ENCODE results near the gene DAND5. TPM values are rescaled to one million over a fixed set of nuclear protein-coding genes. Genes with fewer than 3 reads are reported as not detected.

DAND5 gene
- total and polyA plus RNA-seq, 9 of the 15 experiments (the other 6 are each of a cell fraction or from before 2014, with no cell fraction given) = 0.22 to 0.83 (median 0.60) TPM

DNA sequence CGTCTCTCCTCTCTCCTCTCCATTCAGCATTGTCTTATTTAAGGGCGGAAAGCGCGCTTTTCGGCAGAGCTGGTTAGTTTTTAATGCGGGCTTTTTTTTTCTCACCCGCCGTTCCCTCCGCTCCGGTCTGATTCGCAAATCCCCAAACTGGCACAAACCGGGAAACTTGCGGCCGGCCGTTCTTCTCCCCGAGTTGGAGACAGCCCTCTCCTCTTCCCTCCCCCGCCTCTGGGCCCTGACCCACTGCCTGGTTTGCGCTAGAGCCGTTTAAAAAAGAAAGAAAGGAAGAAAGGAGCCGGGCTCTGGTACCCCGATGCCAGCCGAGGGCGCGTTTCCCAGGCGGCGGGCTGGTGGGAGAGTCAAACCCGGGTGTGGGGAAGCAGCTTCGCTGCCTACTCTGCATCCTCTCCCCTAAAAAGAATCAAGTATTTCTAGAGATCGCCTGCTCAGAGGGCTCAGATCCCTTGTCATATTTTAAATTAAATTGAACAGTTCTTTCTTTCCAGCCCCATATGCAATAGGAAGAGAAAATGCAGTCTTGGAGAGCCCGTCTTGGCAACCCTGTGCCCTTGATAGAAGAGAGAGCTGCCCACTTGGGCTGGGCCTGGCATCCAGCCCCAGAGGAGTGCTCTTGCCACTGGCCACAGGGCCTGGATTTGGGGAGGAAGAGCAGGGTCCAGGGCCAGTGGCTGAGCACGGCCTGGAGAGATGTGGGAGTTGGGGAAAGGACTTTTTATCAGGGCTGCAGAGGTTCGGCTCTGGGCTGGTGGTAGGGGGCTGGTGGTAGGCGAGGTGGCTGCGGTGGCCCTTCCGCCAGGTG is 44.9 kb downstream of the DAND5 start:
- H3K4me1 ChIP-seq (replicated peaks in 1 of 2; ENCODE audit: control insufficient read depth in 2 of 2, insufficient read depth in 2 of 2, low read length in 2 of 2) = peaks cover 46 to 78% of the 10 kb centered on the region in 2 experiments
- peak overlapping the region in 1 of 2 experiments; percentile 80; a peak in 2 of 4 replicates for H3K9ac ChIP-seq (ENCODE audit: insufficient read depth in 1 of 2, low read depth in 2 of 2, low read length in 2 of 2)
- H3K27ac ChIP-seq (ENCODE audit: extremely low read depth, low read depth, low read length) = peak overlapping the region; percentile 5; the same call in 1 of the 3 replicates
- POLR2A ChIA-PET = interaction anchor here (0.9 to 1.9 kb wide), 4 partner anchors 9 to 65 kb away, joined by 4 to 5 read pairs (median 4); no protein-coding TSS in a partner anchor
- no peaks in the 10 kb centered on the region for H4K20me1 ChIP-seq (replicated peaks; ENCODE audit: control insufficient read depth, insufficient read depth, low read length)
- no peaks in the 10 kb centered on the region for H3K9me1 ChIP-seq (ENCODE audit: control insufficient read depth, insufficient read depth, low read length)
- no peak for TF ChIP-seq ZNF79 (CRISPR knock-in tag; IDR thresholded peaks at IDR 0.05; ENCODE audit: low read depth)
- TF ChIP-seq, protein P1, sequence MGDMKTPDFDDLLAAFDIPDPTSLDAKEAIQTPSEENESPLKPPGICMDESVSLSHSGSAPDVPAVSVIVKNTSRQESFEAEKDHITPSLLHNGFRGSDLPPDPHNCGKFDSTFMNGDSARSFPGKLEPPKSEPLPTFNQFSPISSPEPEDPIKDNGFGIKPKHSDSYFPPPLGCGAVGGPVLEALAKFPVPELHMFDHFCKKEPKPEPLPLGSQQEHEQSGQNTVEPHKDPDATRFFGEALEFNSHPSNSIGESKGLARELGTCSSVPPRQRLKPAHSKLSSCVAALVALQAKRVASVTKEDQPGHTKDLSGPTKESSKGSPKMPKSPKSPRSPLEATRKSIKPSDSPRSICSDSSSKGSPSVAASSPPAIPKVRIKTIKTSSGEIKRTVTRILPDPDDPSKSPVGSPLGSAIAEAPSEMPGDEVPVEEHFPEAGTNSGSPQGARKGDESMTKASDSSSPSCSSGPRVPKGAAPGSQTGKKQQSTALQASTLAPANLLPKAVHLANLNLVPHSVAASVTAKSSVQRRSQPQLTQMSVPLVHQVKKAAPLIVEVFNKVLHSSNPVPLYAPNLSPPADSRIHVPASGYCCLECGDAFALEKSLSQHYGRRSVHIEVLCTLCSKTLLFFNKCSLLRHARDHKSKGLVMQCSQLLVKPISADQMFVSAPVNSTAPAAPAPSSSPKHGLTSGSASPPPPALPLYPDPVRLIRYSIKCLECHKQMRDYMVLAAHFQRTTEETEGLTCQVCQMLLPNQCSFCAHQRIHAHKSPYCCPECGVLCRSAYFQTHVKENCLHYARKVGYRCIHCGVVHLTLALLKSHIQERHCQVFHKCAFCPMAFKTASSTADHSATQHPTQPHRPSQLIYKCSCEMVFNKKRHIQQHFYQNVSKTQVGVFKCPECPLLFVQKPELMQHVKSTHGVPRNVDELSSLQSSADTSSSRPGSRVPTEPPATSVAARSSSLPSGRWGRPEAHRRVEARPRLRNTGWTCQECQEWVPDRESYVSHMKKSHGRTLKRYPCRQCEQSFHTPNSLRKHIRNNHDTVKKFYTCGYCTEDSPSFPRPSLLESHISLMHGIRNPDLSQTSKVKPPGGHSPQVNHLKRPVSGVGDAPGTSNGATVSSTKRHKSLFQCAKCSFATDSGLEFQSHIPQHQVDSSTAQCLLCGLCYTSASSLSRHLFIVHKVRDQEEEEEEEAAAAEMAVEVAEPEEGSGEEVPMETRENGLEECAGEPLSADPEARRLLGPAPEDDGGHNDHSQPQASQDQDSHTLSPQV (IDR thresholded peaks at IDR 0.05) = 0 out of 2 replicates have a peak, but pooled peaks have one; percentile 18
- 0 out of 2 replicates have a peak, but pooled peaks have one; percentile 38 for TF ChIP-seq ZBTB7A (IDR thresholded peaks at IDR 0.05; ENCODE audit: borderline replicate concordance, control insufficient read depth, low read depth, low read length)
- TF ChIP-seq, protein P2, sequence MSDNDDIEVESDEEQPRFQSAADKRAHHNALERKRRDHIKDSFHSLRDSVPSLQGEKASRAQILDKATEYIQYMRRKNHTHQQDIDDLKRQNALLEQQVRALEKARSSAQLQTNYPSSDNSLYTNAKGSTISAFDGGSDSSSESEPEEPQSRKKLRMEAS (CRISPR knock-in tag; IDR thresholded peaks at IDR 0.05) = no peak
- peak; percentile 41 for TF ChIP-seq RBBP5 (IDR thresholded peaks at IDR 0.05; ENCODE audit: borderline replicate concordance, insufficient read depth, low read length, poor library complexity, severe bottlenecking)
- TF ChIP-seq, protein P3, sequence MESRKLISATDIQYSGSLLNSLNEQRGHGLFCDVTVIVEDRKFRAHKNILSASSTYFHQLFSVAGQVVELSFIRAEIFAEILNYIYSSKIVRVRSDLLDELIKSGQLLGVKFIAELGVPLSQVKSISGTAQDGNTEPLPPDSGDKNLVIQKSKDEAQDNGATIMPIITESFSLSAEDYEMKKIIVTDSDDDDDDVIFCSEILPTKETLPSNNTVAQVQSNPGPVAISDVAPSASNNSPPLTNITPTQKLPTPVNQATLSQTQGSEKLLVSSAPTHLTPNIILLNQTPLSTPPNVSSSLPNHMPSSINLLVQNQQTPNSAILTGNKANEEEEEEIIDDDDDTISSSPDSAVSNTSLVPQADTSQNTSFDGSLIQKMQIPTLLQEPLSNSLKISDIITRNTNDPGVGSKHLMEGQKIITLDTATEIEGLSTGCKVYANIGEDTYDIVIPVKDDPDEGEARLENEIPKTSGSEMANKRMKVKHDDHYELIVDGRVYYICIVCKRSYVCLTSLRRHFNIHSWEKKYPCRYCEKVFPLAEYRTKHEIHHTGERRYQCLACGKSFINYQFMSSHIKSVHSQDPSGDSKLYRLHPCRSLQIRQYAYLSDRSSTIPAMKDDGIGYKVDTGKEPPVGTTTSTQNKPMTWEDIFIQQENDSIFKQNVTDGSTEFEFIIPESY (CRISPR knock-in tag; IDR thresholded peaks at IDR 0.05) = peak; percentile 77; the same call in 1 of the 2 replicates
- TF ChIP-seq, protein P4, sequence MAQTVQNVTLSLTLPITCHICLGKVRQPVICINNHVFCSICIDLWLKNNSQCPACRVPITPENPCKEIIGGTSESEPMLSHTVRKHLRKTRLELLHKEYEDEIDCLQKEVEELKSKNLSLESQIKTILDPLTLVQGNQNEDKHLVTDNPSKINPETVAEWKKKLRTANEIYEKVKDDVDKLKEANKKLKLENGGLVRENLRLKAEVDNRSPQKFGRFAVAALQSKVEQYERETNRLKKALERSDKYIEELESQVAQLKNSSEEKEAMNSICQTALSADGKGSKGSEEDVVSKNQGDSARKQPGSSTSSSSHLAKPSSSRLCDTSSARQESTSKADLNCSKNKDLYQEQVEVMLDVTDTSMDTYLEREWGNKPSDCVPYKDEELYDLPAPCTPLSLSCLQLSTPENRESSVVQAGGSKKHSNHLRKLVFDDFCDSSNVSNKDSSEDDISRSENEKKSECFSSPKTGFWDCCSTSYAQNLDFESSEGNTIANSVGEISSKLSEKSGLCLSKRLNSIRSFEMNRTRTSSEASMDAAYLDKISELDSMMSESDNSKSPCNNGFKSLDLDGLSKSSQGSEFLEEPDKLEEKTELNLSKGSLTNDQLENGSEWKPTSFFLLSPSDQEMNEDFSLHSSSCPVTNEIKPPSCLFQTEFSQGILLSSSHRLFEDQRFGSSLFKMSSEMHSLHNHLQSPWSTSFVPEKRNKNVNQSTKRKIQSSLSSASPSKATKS (CRISPR knock-in tag; IDR thresholded peaks at IDR 0.05) = no peak
- no peaks in the 10 kb centered on the region; the same call in 2 of the 3 replicates for H3K36me3 ChIP-seq (ENCODE audit: control insufficient read depth, insufficient read depth, low read length)
- in situ Hi-C loops (cut with MboI) = no loop called here
- WGBS (ENCODE audit: insufficient coverage, low coverage, missing lambda C conversion rate) = 81% methylated on average over 24 of the region's 35 CpGs
- H2AFZ ChIP-seq (ENCODE audit: low read depth, low read length) = no peak overlapping the region
- no peaks in the 10 kb centered on the region for H3K9me3 ChIP-seq (replicated peaks; ENCODE audit: control insufficient read depth, insufficient read depth, low read depth, low read length)
- ATAC-seq (no peak), FAIRE-seq (peak; percentile 23), DNase-seq (ENCODE audit: extremely low read depth in 1 of 4, low spot score in 3 of 4) (peak in 1 of 4 experiments; percentile 16)
- no peaks in the 10 kb centered on the region for H3K27me3 ChIP-seq (ENCODE audit: control insufficient read depth in 2 of 2, insufficient read depth in 2 of 2, low read length in 2 of 2)
- intact Hi-C loops (cut with micrococcal nuclease) = no loop called here
- CTCF ChIA-PET (ENCODE audit: low intra/inter-chr PET ratio) = no interaction called here
- no TSS peak for BruUV-seq (replicated peaks)
- H3K79me2 ChIP-seq (ENCODE audit: control insufficient read depth, insufficient read depth, low read length) = peaks cover 63% of the 10 kb centered on the region
- H3K4me3 ChIP-seq = no peak overlapping the region
- H3K4me2 ChIP-seq (ENCODE audit: insufficient read depth, low read length) = no peak overlapping the region

All from K562 (cell line).